GM12891 (cell line): ENCODE results near the gene CDH23.

Experiments used
- POLR2A ChIP-seq: IDR thresholded peaks from 2 replicates; pipeline ENCODE4 v1.6.1; 2011; ENCODE audit warnings: low read depth, low read length, control low read depth
- POLR2AphosphoS5 ChIP-seq: IDR thresholded peaks from 2 replicates; pipeline ENCODE4 v1.6.1; 2011; ENCODE audit warnings: low read depth, low read length, control low read depth

DNA sequence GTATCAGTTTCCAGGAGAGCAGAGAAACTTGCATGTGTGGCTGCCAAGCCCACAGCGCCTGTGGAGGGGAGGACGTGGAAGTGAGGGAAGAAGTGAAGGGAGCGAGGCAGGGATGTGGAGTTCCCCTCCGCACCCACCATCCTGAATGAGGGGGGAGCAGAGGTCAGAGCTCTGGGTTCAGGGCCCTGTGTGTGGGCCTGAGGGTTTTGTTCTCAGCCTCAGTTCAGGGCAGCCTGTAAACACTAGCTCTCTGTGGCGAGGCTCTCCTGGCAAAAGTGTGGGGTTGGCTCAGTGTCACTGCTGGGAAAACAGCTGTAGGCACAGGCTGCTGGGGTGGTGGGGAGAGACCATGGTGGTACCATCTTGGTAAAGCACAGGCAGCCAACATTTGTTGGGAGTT, 214.4 kb downstream of the CDH23 start:
- TF ChIP-seq POLR2A: no peak
- TF ChIP-seq POLR2AphosphoS5: no peak
